ENCODE data around the gene CLRN1. TPM values are rescaled to one million over a fixed set of nuclear protein-coding genes. Genes with fewer than 3 reads are reported as not detected.

The CLRN1 gene
- total and polyA plus RNA-seq, 2 of the 13 experiments (the other 11 are each of a cell fraction or from before 2014, with no cell fraction given), result not detected

- POLR2A ChIA-PET, result no interaction called here
- TF ChIP-seq ESRRA (CRISPR knock-in tag; IDR thresholded peaks at IDR 0.05; ENCODE audit: low read depth) (no peak), TCF7L2 (IDR thresholded peaks at IDR 0.05; ENCODE audit: low read depth, low read length) (no peak), AFF4 (CRISPR knock-in tag; IDR thresholded peaks at IDR 0.05) (no peak), ZNF543 (CRISPR knock-in tag; IDR thresholded peaks at IDR 0.05) (no peak), SKI (IDR thresholded peaks at IDR 0.05; ENCODE audit: partially characterized antibody) (no peak), ZNF713 (CRISPR knock-in tag; IDR thresholded peaks at IDR 0.05) (no peak), ZNF670 (CRISPR knock-in tag; IDR thresholded peaks at IDR 0.05; ENCODE audit: borderline replicate concordance) (no peak), ARNT2 (CRISPR knock-in tag; IDR thresholded peaks at IDR 0.05; ENCODE audit: low read depth) (no peak), NKX3-1 (CRISPR knock-in tag; IDR thresholded peaks at IDR 0.05) (no peak), SMAD1 (CRISPR knock-in tag; IDR thresholded peaks at IDR 0.05; ENCODE audit: borderline replicate concordance, low read depth) (no peak), TFDP1 (CRISPR knock-in tag; IDR thresholded peaks at IDR 0.05; ENCODE audit: borderline replicate concordance) (no peak), KAT7 (CRISPR knock-in tag; IDR thresholded peaks at IDR 0.05; ENCODE audit: borderline replicate concordance) (no peak), RERE (CRISPR knock-in tag; IDR thresholded peaks at IDR 0.05; ENCODE audit: low read depth) (no peak), CHD4 (IDR thresholded peaks at IDR 0.05; ENCODE audit: borderline replicate concordance, low read length) (no peak)
- Histone ChIP-seq H3K79me2 (ENCODE audit: insufficient read depth, low read length) (no peaks in the 10 kb centered on the region), H2AFZ (ENCODE audit: low read length) (no peak overlapping the region), H3K9ac (ENCODE audit: insufficient read depth, low read depth, low read length) (no peak overlapping the region), H3K36me3 (replicated peaks in 1 of 2; ENCODE audit: control insufficient read depth in 1 of 2, insufficient read depth in 2 of 2, low read length in 2 of 2) (no peaks in the 10 kb centered on the region), H3K4me3 (replicated peaks in 1 of 3; ENCODE audit: insufficient read depth in 1 of 3, low read depth in 2 of 3, low read length in 3 of 3) (no peak overlapping the region), H3K9me3 (ENCODE audit: low read length) (no peaks in the 10 kb centered on the region), H3K4me2 (ENCODE audit: low read depth, low read length) (no peak overlapping the region), H3K4me1 (ENCODE audit: insufficient read depth, low read length) (peaks cover 9% of the 10 kb centered on the region; the same call in 1 of the 2 replicates), H4K20me1 (ENCODE audit: insufficient read depth, low read length) (no peaks in the 10 kb centered on the region), H3K27me3 (ENCODE audit: control insufficient read depth in 1 of 2, insufficient read depth in 2 of 2, low read length in 2 of 2) (0 out of 5 replicates have a peak, but pooled peaks cover 0 to 4% of the 10 kb centered on the region in 2 experiments), H3K27ac (ENCODE audit: extremely low read length, insufficient read depth, low read length) (no peak overlapping the region)
- CTCF ChIA-PET (ENCODE audit: low intra/inter-chr PET ratio, low total read pairs), result no interaction called here
- BruUV-seq (replicated peaks), result no TSS peak
- ATAC-seq, result no peak
- intact Hi-C loops (cut with micrococcal nuclease; ENCODE audit: unreplicated experiment), result no loop called here
- DNase-seq (ENCODE audit: low spot score), result no peak
- no peak for FAIRE-seq
- in situ Hi-C loops (cut with HindIII; ENCODE audit: extremely low pct_ligation_motif_present, low pct_unique_long_range_greater_than_20kb), result no loop called here
- WGBS (ENCODE audit: low lambda C conversion rate), result 0% methylated on average over 1 of the region's 1 CpG
Observed at GRCh38 chr3:150906461-150906860, 66.1 kb downstream of the CLRN1 start.

Measured in HepG2 (cell line).